IMR-90 (cell line): ENCODE measurements around the gene CWC22. TPM values are rescaled to one million over a fixed set of nuclear protein-coding genes. Genes with fewer than 3 reads are reported as not detected.

ENCODE experiments used
- ATAC-seq: fragments of 200-7000 bp; cut with Tn5 transposase; 2 replicates; pipeline ENCODE4 v1.9.1; 2020; ENCODE audit warnings: low read depth, mild to moderate bottlenecking, moderate library complexity
- BruUV-seq: library from RNA; stranded (reverse); fragments of 400-500 nt; replicated peaks from 2 replicates; lab custom pipeline; 2021; lab: Mats Ljungman, UMichigan
- CTCF ChIA-PET: fragments of 300-600 bp; formaldehyde crosslinking; extraction: SDS; loops from one replicate; lab custom pipeline; 2021; ENCODE audit warnings: antibody characterized with exemption; lab: Yijun Ruan, JAX
- POLR2A ChIA-PET: fragments of 300-600 bp; sonication (Branson Sonifier 250); formaldehyde crosslinking; loops from one replicate; lab custom pipeline; 2022; ENCODE audit warnings: antibody characterized with exemption; ENCODE audit not compliant: unreplicated experiment; lab: Charles Lee
- DNase-seq: peaks from one replicate; pipeline ENCODE4 v3.0.0; 2013
- H2AFZ ChIP-seq: replicated peaks from 2 replicates; pipeline ENCODE3; 2013; ENCODE audit warnings: low read length, mild to moderate bottlenecking; ENCODE audit not compliant: poor library complexity
- H2AK5ac ChIP-seq: 2 replicates; pipeline ENCODE4 v1.6.1; 2013; ENCODE audit warnings: low read depth, low read length, inconsistent platforms
- H2AK9ac ChIP-seq: replicated peaks from 2 replicates; pipeline ENCODE3; 2013; ENCODE audit warnings: mild to moderate bottlenecking, low read depth, low read length, moderate library complexity; ENCODE audit not compliant: poor library complexity
- H2BK120ac ChIP-seq: 2 replicates; pipeline ENCODE4 v1.6.1; 2013; ENCODE audit warnings: low read depth, low read length, inconsistent platforms
- H2BK15ac ChIP-seq: 3 replicates; pipeline ENCODE4 v1.6.1; 2013; ENCODE audit warnings: low read depth, low read length, inconsistent platforms
- H2BK20ac ChIP-seq: 2 replicates; pipeline ENCODE4 v1.6.1; 2013; ENCODE audit warnings: low read depth, mild to moderate bottlenecking, inconsistent platforms, low read length, moderate library complexity
- H2BK5ac ChIP-seq: 2 replicates; pipeline ENCODE4 v1.6.1; 2013; ENCODE audit warnings: mild to moderate bottlenecking, low read depth, low read length, inconsistent platforms; ENCODE audit not compliant: poor library complexity, severe bottlenecking
- H3K14ac ChIP-seq: replicated peaks from 2 replicates; pipeline ENCODE4 v1.6.1; 2013; ENCODE audit warnings: low read depth, low read length, inconsistent platforms
- H3K18ac ChIP-seq: 2 replicates; pipeline ENCODE4 v1.6.1; 2013; ENCODE audit warnings: low read depth, low read length, control low read depth
- H3K23ac ChIP-seq: 2 replicates; pipeline ENCODE4 v1.6.1; 2013; ENCODE audit warnings: low read depth, low read length, inconsistent platforms
- H3K27ac ChIP-seq: 2 replicates; pipeline ENCODE4 v1.5.1; 2013; ENCODE audit warnings: mild to moderate bottlenecking, control low read depth, low read length; ENCODE audit not compliant: insufficient read depth
- H3K27me3 ChIP-seq: 2 replicates; pipeline ENCODE4 v1.6.1; 2013; ENCODE audit warnings: low read length; ENCODE audit not compliant: control insufficient read depth, insufficient read depth
- H3K36me3 ChIP-seq: 2 replicates; pipeline ENCODE4 v1.6.1; 2013; ENCODE audit warnings: low read length, mixed read lengths; ENCODE audit not compliant: control insufficient read depth, insufficient read depth
- H3K4ac ChIP-seq: 2 replicates; pipeline ENCODE4 v1.6.1; 2013; ENCODE audit warnings: low read depth, low read length, inconsistent platforms
- H3K4me1 ChIP-seq: 2 replicates; pipeline ENCODE4 v1.6.1; 2013; ENCODE audit warnings: low read length, mixed read lengths; ENCODE audit not compliant: control insufficient read depth, insufficient read depth
- H3K4me2 ChIP-seq: 2 replicates; pipeline ENCODE4 v1.6.1; 2013; ENCODE audit warnings: low read depth, mild to moderate bottlenecking, control low read depth, low read length, moderate library complexity
- H3K4me3 ChIP-seq: 2 replicates; pipeline ENCODE4 v1.5.1; 2013; ENCODE audit warnings: low read depth, mild to moderate bottlenecking, control low read depth, low read length, moderate library complexity; ENCODE audit not compliant: insufficient read depth
- H3K56ac ChIP-seq: 2 replicates; pipeline ENCODE4 v1.6.1; 2013; ENCODE audit warnings: low read length, inconsistent platforms; ENCODE audit not compliant: insufficient read depth; ENCODE audit errors: extremely low read depth
- H3K79me1 ChIP-seq, 2 experiments: 2 replicates each; pipeline ENCODE4 v1.6.1; 2013; ENCODE audit warnings: low read length in 2 of 2, inconsistent platforms in 1 of 2, low read depth in 1 of 2
- H3K9ac ChIP-seq: 2 replicates; pipeline ENCODE4 v1.6.1; 2013; ENCODE audit warnings: low read depth, low read length, control low read depth
- H3K9me1 ChIP-seq: 2 replicates; pipeline ENCODE4 v1.6.1; 2013; ENCODE audit warnings: low read length, inconsistent platforms; ENCODE audit not compliant: insufficient read depth
- H3K9me3 ChIP-seq: 2 replicates; pipeline ENCODE4 v1.6.1; 2013; ENCODE audit warnings: low read length; ENCODE audit not compliant: control insufficient read depth, insufficient read depth
- H4K20me1 ChIP-seq: 2 replicates; pipeline ENCODE4 v1.6.1; 2013; ENCODE audit warnings: low read length, inconsistent platforms; ENCODE audit not compliant: insufficient read depth
- H4K5ac ChIP-seq: 2 replicates; pipeline ENCODE4 v1.6.1; 2013; ENCODE audit warnings: mild to moderate bottlenecking, low read depth, low read length, control low read depth
- H4K8ac ChIP-seq, 2 experiments: 2 replicates each; pipeline ENCODE4 v1.6.1; 2013; ENCODE audit warnings: low read depth in 2 of 2, low read length in 2 of 2, control low read depth in 1 of 2, inconsistent platforms in 1 of 2
- H4K91ac ChIP-seq: 2 replicates; pipeline ENCODE4 v1.6.1; 2013; ENCODE audit warnings: low read depth, low read length, inconsistent platforms; ENCODE audit not compliant: insufficient read depth
- CEBPB ChIP-seq: IDR thresholded peaks from 2 replicates; pipeline ENCODE4 v1.6.1; 2012; ENCODE audit warnings: low read depth, low read length, improper control_type of control experiment
- FOS ChIP-seq: fragments of 150-350 bp; IDR thresholded peaks from 2 replicates; pipeline ENCODE4 v1.6.1; 2016; ENCODE audit warnings: low read depth, low read length
- MAZ ChIP-seq: IDR thresholded peaks from 2 replicates; pipeline ENCODE4 v1.6.1; 2012; ENCODE audit warnings: low read depth, mild to moderate bottlenecking, low read length, improper control_type of control experiment, moderate library complexity, borderline replicate concordance
- NFE2L2 ChIP-seq: fragments of 150-350 bp; IDR thresholded peaks from 2 replicates; pipeline ENCODE4 v1.6.1; 2016; ENCODE audit warnings: low read depth, mild to moderate bottlenecking, low read length
- RCOR1 ChIP-seq: IDR thresholded peaks from 2 replicates; pipeline ENCODE4 v1.6.1; 2012; ENCODE audit warnings: mild to moderate bottlenecking, low read length, improper control_type of control experiment; ENCODE audit not compliant: insufficient replicate concordance
- dilution Hi-C: fragments of 300-500 bp; cut with HindIII; formaldehyde crosslinking; loops from one replicate; pipeline ENCODE4 v1.14.3; 2018; ENCODE audit warnings: low sequenced_read_pairs; ENCODE audit not compliant: unreplicated experiment
- in situ Hi-C: fragments of 300-500 bp; cut with MboI; formaldehyde crosslinking; loops from 3 replicates; pipeline ENCODE4 v1.14.3; 2019; ENCODE audit warnings: low sequenced_read_pairs, inconsistent platforms, mixed read lengths
- intact Hi-C: fragments of 100-400 bp; cut with micrococcal nuclease; formaldehyde crosslinking; loops from 2 replicates; pipeline ENCODE4 v1.10.0; 2022
- polyA plus RNA-seq, 3 experiments: library from polyadenylated mRNA; depleted of rRNA; stranded (reverse); fragments of >200 nt; gene quantifications; 2 replicates each; pipeline ENCODE4 v1.2.3, GENCODE V29; 2012; ENCODE audit warnings: low replicate concordance in 1 of 3
- total RNA-seq: library from RNA; depleted of rRNA; stranded (reverse); fragments of >200 nt; gene quantifications from 2 replicates; pipeline ENCODE4 v1.2.3, GENCODE V29; 2012

The CWC22 gene
- total and polyA plus RNA-seq, 2 of the 4 experiments (the other 2 are of a cell fraction): 4.5 to 17.9 TPM

DNA sequence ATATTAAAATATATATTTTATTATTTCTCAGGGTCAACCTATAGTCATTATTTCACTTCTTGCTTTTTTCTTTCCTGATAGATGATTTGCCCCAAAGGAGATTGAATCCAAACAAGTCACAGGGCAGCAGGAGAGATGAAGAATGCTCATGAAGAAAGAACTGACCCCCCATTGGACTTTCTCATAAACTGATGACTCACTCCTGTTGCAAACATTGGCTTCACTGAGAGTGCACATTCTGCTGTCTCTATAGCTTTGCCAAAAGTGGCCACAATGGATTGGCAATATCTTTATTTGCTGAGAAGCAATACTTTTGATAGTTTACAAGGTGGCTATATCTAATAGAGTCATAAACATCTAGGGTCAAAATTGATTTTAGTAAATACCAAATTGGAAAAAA is 89.8 kb downstream of the CWC22 start:
- intact Hi-C loops: no loop called here
- Histone ChIP-seq H2BK20ac (no peak overlapping the region), H3K4me1 (no peaks in the 10 kb centered on the region), H3K36me3 (no peaks in the 10 kb centered on the region), H3K18ac (no peak overlapping the region), H3K56ac (no peak overlapping the region), H2BK5ac (no peak overlapping the region), H3K9me1 (no peaks in the 10 kb centered on the region), H4K20me1 (no peaks in the 10 kb centered on the region), H3K23ac (no peak overlapping the region), H2BK15ac (no peak overlapping the region), H2AFZ (no peak overlapping the region), H3K9ac (no peak overlapping the region), H4K91ac (no peak overlapping the region), H3K4me2 (no peak overlapping the region), H2AK9ac (no peak overlapping the region), H3K79me1 (no peaks in the 10 kb centered on the region), H3K14ac (no peak overlapping the region), H2BK120ac (no peak overlapping the region), H3K9me3 (no peaks in the 10 kb centered on the region), H3K4me3 (no peak overlapping the region), H4K5ac (no peak overlapping the region), H3K27me3 (no peaks in the 10 kb centered on the region), H3K27ac (no peak overlapping the region), H2AK5ac (no peak overlapping the region), H4K8ac (no peak overlapping the region), H3K4ac (no peak overlapping the region)
- CTCF ChIA-PET: interaction anchor here (0.7 kb wide), 1 partner anchor 932 kb away, joined by 3 read pairs; no protein-coding TSS in a partner anchor
- TF ChIP-seq RCOR1 (no peak), MAZ (no peak), FOS (peak; percentile 65; the same call in 1 of the 2 replicates), CEBPB (peak; percentile 49; the same call in 1 of the 2 replicates), NFE2L2 (0 out of 2 replicates have a peak, but pooled peaks have one; percentile 22)
- dilution Hi-C loops: no loop called here
- POLR2A ChIA-PET: no interaction called here
- DNase-seq (peak; percentile 69), ATAC-seq (peak; percentile 89)
- in situ Hi-C loops: no loop called here
- no TSS peak for BruUV-seq
